HG02943 (cell line): ENCODE measurements around the gene PHKG1.
A peak's percentile ranks its signal among the peaks of the same experiment; 100 is the strongest.
"Not testable (repeated sequence)": the region's sequence is repeated elsewhere in the genome, so short reads cannot be mapped to it uniquely, and the experiment has no call there.

Experiments used
- ATAC-seq: cut with Tn5 transposase; IDR thresholded peaks from one replicate; pipeline ENCODE4 v1.9.1; 2021; ENCODE audit warnings: mild to moderate bottlenecking, low read depth, moderate library complexity; ENCODE audit not compliant: unreplicated experiment

Gene PHKG1

DNA sequence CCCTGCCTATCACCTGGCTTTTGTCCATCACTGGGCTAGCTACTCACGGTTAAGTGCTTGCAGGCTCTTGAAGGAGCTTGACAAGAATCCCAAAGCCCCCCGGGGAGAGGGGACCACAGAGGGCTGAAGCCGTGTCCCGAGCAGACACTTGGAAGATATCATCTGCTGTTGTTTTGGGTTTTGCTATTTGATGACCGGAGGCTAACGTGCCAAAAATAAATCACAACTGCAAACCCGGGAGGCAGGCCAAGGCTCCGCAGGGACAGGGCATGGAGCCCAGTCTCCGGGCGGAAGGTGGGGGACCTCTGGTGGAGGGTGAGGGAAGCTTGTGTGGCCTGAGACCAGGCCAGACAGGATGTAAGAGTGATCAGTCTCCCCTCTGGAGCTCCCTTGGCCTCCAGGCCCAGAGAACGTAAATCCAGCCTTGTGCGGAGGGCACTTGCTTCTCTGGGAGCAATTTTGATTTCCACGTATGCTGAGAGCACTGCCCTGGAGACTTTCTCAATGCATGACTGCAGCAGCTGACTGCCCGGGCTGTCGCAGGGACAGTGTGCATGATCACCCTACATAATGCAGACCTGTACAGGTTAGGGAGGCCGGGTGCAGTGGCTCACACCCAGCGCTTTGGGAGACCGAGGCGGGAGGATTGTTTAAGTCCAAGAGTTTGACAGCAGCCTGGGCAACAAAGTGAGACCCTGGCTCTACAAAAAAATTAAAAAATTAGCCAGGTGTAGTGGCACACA lies at the start of gene PHKG1:
Gene PHKG1 (minus strand): TSS at position 164 of the 743 bp plus-strand sequence. CDS start 4,011 bp downstream, outside the sequence.
- no peak for ATAC-seq

DNA sequence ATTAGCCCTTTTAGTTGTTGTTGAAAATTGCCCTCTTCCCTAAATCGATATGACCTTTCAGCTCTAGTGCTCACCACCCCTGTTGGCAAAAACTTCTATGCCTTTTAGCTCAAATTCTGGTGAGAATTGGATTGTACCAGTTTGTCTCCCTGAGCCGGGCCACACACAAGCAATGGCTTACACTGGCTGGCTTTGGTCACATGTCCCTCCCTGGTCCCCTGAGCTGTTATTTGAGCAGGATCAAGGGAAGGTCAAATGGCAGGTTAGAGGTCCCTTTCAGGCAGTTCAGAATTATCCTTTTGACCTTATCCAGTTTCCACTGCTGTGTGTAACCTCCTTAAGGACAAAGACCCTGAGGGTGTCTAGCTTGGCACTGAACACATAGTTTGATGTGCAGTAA lies 38.3 kb upstream of the PHKG1 start:
- ATAC-seq: not testable (repeated sequence)

DNA sequence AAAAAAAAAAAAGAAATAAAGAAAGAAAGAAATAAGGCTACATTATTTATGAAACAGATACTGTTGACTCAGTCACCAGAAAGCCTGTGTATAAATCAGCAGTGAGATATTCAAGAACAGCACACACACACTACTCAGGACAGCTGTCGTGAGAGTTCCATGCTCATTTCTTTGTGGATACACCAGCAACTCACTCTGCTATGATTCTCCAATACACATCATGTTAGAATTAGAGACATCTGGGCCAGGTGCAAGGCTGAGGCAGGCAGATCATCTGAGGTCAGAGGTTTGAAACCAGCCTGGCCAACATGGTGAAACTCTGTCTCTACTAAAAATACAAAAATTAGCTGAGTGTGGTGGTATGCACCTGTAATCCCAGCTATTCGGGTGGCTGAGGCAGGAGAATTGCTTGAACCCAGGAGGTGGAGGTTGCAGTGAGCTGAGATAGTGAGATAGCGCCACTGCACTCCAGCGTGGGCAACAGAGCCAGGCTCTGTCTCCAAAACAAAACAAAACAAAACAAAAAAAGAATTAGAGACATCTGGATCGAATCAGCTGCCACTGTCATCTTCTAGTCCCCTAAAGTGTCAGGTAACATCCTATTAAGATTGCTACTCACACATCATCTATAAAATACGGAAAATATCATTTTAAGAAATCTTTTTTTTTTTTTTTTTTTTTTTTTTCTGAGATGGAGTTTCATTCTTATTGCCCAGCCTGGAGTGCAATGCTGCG lies 34.7 kb upstream of the PHKG1 start:
- no peak for ATAC-seq

DNA sequence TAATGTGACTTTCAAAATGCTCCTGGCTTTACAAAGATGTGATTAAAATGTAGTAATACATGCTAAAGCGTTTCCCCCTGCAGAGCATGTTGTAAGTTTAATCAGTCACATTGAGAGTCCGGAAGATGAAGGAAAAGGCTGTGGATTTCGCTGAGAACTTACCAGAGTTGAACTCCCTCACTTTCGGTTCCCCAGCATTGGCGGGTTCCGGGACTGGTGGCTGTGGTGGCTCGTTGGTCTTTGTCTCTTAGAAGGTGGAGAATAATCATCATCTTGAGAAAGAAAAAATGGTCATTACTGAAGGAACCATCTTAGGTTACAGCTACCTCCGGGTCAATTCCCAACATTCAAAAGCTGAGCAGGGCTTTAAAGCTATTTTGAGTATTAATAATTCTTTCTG lies 33.1 kb upstream of the PHKG1 start:
- no peak for ATAC-seq

DNA sequence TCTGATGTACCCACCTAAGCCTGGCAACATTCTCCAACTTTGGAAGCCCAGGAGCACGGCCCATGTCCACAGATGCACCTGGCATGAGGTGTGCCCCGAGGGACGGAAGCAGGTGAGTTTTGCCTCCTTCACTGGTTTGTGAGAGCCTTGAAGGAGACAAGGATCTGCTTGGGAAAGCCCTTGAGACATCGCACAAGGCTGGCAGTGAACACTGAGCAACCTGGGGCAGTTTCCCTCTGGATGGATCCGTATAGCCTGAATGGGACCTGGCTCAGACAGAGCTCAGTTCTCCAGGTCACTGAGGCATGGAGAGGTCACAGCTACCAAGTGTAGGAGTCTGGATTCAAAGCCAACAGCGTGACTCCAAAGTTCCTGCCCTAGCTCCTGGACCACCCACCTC lies 32.2 kb upstream of the PHKG1 start:
- ATAC-seq: no peak

DNA sequence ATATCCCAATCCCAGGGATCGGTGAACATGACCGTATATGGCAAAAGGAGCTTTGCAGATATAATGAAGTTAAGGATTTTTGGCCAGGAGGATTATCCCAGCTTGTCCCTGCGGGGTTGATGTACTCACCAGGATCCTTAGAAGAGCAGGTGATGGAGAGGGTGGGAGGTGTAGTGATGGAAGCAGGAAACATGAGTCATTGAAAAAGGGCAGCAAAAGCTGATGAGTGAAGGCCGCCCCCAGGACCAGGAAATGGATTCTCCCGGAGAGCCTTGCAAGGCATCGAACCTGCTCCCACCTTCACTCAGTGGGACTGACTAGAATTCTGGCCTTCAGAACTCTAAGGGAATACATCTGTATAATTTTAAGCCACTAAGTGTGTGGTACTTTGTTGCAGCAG lies 28.7 kb upstream of the PHKG1 start:
- no peak for ATAC-seq

DNA sequence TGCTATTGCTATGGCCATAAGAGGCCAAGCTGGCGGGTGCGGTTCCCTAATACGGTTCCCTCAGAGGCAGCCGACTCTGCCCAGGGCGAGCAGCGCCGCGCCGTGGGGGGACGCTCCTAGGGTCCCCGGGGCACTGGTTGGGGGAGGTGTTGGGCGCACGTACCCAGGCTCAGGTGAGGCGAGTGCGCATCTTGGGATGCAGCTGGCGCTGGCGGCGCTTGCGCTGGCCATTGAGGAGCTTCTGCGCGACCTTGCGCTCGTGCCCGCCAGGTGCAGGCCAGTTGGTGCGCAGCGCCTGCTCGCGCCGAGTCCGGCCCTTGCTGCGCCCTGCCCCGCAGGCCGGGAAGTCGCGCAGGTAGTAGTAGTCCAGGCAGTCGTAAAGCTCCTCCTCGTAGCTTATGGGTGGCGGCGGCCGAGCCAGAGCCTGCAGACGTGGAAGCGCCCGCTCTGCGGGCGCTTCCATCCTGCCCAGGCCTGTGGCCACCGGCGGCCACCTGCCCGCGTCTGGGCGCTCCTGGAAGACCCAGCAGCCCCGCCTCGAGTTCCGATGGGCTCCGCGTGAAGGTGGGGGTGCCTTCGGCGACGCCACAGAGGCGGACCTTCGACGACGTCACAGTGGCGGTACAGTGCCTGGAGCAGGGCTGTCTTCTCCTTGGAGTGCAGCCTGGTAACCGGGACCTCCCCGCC lies 23.2 kb upstream of the PHKG1 start, which contains the start of gene NUPR2:
Gene NUPR2 (minus strand): TSS at position 566 of the 687 bp plus-strand sequence. CDS start 103 bp downstream, at position 463.
- ATAC-seq: no peak

DNA sequence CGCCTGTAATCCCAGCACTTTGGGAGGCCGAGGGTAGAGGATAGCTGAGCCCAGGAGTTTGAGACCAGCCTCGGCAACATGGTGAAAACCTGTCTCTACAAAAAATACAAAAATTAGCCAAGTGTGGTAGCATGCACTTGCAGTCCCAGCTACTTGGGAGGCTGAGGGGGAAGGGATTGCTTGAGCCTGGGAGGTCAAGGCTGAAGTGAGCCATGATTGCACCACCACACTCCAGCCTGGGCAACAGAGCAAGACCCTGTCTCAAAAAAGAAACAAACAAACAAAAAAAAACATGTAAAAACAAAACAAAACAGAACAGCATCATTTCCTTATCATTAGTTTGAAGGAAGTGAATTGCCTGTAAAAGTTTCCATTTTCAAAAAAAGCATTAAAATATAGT lies 19.5 kb upstream of the PHKG1 start:
- not testable (repeated sequence) for ATAC-seq

DNA sequence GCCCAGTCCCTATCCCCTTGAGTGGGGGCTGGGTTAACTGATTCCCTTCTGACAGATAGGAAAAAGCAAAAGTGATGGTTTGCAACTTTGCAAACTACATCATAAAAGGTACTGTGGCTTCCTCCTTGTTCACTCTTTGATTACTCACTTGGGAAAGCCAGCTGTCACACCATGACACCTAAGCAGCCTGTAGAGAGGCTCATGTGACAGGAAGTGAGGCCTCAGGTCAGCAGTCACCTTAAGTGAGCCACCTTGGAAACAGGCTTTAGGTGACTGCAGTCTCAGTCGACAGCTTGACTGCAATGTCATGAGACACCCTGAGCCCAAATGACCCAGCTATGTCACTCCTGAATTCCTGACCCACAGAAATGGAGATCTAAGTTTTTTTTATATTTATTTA lies 17.9 kb upstream of the PHKG1 start:
- ATAC-seq: no peak

DNA sequence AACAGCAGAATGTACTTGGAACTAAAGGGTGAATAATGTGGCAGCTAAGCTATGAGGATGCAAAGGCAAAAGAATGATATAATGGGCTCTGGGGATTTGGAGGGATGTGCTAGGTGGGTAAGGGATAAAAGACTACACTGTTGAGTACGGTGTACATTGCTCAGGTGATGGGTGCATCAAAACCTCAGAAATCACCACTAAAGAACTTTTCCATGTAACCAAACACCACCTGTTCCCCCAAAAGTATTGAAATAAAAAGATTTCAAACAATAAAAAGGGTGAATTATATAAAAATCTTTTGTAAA lies 15.2 kb upstream of the PHKG1 start:
- ATAC-seq: no peak

DNA sequence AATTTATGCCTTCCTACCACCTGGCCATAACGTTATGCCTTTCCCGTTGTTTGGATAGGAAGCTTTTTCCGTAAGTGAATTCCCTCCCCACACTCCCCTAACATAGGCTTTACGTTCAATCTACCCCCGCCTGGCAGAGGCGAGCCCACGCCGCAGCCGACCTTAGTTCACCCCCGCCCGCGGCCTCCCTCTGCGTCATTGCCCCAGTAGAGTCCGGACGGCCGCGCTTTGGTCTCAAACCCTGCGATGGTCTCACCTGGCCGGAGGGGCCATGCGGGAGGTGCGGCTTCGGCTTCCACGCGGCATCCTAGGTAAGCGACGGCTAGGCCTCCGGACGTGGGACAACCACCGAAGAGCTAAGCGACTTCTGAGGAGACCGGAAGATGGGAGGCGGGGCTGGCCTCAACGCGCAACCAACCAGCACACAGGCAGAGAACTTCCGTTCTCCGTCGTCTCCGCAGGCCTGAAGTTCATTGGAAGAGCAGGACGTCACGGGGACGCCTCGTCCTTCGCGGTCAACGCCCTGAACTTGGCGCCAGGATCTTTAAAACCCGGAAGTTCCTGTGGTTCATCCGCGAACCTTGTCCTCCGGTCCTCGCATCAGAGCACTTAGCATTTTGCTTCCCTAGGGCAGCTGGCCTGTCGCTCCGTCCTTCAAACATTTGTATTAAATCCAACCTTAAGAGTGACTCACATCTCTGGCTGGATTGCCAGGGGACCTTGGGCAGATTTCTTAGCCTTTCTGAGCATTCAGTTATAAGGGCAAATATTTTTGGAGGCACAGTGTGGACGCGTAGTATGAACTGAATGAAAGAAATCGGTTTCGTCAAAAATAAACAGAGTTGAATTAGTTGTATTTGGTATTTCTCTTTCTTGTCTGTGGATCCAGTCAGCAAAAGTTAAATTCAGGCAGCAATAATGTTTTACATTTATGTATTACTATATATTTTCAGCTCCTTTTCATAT lies 13.6 kb upstream of the PHKG1 start, which contains the start of gene CHCHD2:
Gene CHCHD2 (minus strand): TSS at position 369 of the 966 bp plus-strand sequence. CDS start 63 bp downstream, at position 306.
- peak; percentile 100 for ATAC-seq

DNA sequence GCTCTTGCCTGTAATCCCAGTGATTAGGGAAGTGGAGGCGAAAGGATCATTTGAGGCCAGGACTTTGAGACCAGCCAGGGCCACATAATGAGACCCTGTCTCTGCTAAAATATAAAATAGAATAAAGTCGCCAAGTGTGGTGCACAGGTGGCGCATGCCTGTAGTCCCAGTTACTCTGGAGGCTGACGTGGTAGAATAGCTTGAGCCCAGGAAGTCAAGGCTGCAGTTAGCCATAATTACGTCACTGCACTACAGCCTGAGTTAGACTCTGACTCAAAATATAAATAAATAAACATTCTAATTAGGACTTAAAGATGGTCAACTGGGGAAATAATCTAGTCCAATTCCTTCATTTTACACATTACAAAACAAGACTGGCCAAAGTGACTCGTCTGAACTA lies 12.8 kb upstream of the PHKG1 start:
- ATAC-seq: no peak

DNA sequence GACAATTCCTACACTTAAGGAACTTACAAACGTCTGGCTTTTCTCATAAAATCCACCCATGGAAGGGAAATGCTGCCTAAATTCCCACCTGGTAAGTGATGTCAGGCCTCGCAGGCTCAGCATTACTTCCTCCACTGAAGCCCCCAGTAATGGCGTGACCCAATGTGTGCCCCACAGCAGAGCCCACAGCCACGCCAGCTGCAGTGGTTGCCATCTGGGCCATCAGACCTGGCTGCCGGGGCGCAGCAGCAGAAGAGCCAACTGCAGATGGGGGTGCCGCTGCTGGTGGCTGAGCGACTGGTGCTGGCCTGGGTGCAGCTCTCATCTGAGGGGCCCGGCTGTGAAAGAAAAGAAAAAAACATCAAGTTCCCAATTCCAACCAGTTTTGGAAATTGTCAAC lies 11.4 kb upstream of the PHKG1 start:
- not testable (repeated sequence) for ATAC-seq

DNA sequence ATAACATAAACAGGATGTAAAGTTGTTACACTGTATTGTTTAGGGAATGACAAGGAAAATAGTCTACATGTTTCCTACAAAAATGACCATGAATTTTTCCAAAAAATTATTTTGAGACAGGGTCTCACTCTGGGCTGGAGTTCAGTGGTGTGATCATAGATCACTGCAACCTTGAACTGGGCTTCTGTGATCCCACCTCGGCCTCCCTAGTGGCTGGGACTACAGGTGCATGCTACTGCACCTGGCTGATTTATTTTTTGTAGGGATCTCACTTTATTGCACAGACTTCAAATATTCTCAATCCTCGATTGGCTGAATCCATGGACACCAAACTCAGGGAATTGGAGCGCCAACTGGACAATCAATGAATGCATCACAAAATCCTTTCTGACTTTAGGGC lies 6.9 kb upstream of the PHKG1 start:
- no peak for ATAC-seq

DNA sequence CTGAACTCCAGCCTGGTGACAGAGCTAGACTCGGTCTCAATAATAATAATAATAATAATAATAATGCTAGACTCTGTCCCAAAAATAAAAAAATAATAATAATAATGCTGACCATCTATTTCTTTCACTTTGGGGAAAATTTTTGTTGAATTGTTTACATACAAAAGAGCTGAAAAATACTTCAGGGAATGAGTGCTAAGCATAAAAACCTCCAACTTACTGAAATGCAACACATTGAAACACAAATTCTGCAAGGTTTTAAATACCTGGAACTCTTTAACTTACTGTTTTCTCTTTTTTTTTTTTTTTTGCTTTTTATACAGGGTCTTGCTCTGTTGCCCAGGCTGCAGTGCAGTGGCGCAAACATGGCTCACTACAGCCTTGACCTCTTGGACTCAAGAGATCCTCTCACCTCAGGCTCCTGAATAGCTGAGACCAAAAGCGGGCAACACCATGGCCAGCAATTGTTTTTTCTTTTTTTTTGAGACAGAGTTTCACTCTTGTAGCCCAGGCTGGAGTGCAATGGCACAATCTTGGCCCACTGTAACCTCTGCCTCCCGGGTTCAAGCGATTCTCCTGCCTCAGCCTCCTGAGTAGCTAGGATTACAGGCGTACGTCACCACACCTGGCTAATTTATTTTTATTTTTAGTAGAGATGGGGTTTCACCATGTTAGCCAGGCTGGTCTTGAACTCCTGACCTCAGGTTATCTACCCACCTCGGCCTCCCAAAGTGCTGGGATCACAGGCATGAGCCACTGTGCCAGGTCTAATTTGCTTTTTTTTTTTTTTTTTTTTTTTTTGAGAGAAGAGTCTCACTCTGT lies 5.6 kb upstream of the PHKG1 start:
- not testable (repeated sequence) for ATAC-seq

DNA sequence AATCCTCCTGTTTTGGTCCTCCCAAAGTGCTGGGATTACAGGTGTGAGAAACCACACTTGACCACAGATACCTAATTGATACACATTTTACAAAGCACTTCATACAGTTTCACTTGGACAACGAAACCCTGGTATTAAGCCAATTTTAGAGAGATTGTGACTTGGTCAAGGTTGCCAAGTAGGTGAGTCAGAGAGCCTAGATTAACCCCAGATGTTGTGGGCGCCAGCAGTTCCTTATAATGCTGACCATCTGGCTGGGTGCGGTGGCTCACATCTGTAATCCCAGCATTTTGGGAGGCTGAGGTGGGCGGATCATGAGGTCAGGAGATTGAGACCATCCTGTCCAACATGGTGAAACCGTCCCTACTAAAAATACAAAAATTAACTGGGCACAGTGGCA lies 4.9 kb upstream of the PHKG1 start:
- no peak for ATAC-seq

DNA sequence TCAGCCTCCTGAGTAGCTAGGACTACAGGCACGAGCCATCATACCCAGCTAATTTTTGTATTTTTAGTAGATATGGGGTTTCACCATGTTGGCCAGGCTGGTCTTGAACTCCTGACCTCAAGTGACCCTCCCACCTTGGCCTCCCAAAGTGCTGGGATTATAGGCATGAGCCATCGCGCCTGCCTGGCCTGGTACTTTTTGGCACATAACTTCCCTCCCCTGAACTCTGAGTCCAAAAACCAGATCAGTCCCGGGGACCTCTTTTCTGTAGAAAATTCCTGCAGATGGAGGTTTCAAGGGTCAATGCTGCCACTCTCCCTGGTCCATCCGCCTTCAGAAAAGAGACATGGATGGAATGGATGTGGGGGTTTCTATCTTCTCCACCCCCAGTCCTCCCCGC lies 364 bp downstream of the PHKG1 start:
- not testable (repeated sequence) for ATAC-seq

DNA sequence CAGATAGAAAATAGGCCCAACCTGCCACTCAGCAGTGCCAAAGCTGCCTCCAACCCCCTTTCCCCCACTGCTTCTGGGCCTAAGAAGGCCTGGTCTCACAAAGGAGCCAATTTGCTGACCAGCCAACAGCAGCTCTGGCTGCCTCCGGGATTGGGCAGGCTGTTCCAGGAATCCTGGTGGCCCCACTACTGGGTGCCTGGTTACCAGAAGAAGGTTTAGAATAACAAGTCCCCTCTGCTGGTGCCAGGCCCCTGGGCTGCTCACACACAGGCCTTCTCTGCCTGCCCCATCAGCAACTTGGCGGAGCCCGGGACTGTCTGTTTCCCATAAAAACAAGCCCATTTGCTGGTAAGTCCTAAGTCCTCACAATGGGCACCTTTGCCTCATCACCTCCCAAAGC lies 1.2 kb downstream of the PHKG1 start:
- ATAC-seq: no peak

DNA sequence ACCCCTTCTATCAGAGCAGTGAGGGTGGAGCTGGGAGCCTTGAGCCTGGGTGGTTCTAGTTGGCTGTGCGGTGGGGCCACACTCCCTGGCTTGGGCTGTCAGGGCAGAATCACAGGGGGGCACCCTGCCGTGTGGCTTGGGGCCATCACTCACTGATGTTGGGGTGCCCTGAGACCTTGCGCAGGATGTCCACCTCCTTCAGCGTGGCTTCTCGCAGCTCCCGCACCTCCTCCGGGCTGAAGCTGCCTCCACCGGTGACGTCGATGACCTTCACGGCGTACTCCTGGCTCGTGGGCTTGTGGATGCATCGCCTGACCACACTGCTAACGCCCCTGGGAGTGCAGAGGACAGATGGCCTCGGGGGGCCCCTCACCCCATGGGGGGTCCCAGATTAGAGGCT lies 5.3 kb downstream of the PHKG1 start:
- no peak for ATAC-seq
